Loucy (cell line): ENCODE measurements around the gene ADGRF3.

Experiments used
- H2AFZ ChIP-seq: fragments of 200-600 bp; sonication (generic); 2 replicates; pipeline ENCODE4 v1.6.0; 2016; ENCODE audit warnings: antibody characterized with exemption, mild to moderate bottlenecking, low read length, moderate library complexity
- H3F3A ChIP-seq: fragments of 200-600 bp; 2 replicates; pipeline ENCODE4 v1.6.0; 2016; ENCODE audit warnings: antibody characterized with exemption, low read depth, mild to moderate bottlenecking
- H3K27me3 ChIP-seq: fragments of 200-600 bp; sonication (generic); 2 replicates; pipeline ENCODE4 v1.6.1; 2014; ENCODE audit warnings: low read length, mild to moderate bottlenecking; ENCODE audit not compliant: insufficient read depth, poor library complexity, severe bottlenecking
- H3K36me3 ChIP-seq: fragments of 200-600 bp; sonication (generic); 2 replicates; pipeline ENCODE4 v1.6.1; 2016; ENCODE audit warnings: low read length; ENCODE audit not compliant: insufficient read depth
- H3K4me1 ChIP-seq: fragments of 200-600 bp; sonication (generic); 2 replicates; pipeline ENCODE4 v1.5.1; 2014; ENCODE audit warnings: low read length, mild to moderate bottlenecking; ENCODE audit not compliant: insufficient read depth, poor library complexity, severe bottlenecking
- H3K4me2 ChIP-seq: fragments of 200-600 bp; sonication (generic); 2 replicates; pipeline ENCODE4 v1.6.0; 2014; ENCODE audit warnings: antibody characterized with exemption, low read length, low read depth, mild to moderate bottlenecking; ENCODE audit not compliant: poor library complexity, severe bottlenecking
- H3K4me3 ChIP-seq: fragments of 200-600 bp; sonication (generic); 2 replicates; pipeline ENCODE4 v1.5.1; 2014; ENCODE audit warnings: low read length, mild to moderate bottlenecking, mixed read lengths; ENCODE audit not compliant: poor library complexity, severe bottlenecking
- H3K79me2 ChIP-seq: fragments of 200-600 bp; sonication (generic); 2 replicates; pipeline ENCODE4 v1.6.1; 2014; ENCODE audit warnings: low read length; ENCODE audit not compliant: insufficient read depth
- H3K9ac ChIP-seq: fragments of 200-600 bp; sonication (generic); 2 replicates; pipeline ENCODE4 v1.6.0; 2014; ENCODE audit warnings: mild to moderate bottlenecking, low read depth, low read length, moderate library complexity; ENCODE audit not compliant: poor library complexity, severe bottlenecking
- H3K9me2 ChIP-seq: fragments of 200-600 bp; sonication (generic); replicated peaks from 2 replicates; pipeline ENCODE4 v1.6.1; 2016; ENCODE audit warnings: low read depth, low read length, mixed read lengths
- H3K9me3 ChIP-seq: fragments of 200-600 bp; sonication (generic); 2 replicates; pipeline ENCODE4 v1.6.1; 2014; ENCODE audit warnings: mild to moderate bottlenecking, antibody characterized with exemption, low read length, low read depth; ENCODE audit not compliant: insufficient read depth
- H4K20me1 ChIP-seq: fragments of 200-600 bp; sonication (generic); 2 replicates; pipeline ENCODE4 v1.6.0; 2014; ENCODE audit warnings: antibody characterized with exemption, low read length, mild to moderate bottlenecking; ENCODE audit not compliant: insufficient read depth, poor library complexity, severe bottlenecking
- CTCF ChIP-seq: fragments of 200-600 bp; sonication (generic); conservative IDR thresholded peaks from 2 replicates; pipeline ENCODE4 v1.5.1; 2014; ENCODE audit warnings: mild to moderate bottlenecking, antibody characterized with exemption, low read length
- EZH2phosphoT487 ChIP-seq: fragments of 200-600 bp; IDR thresholded peaks from 2 replicates; pipeline ENCODE4 v1.6.1; 2018; ENCODE audit warnings: antibody characterized with exemption, mild to moderate bottlenecking, moderate library complexity, borderline replicate concordance

Gene ADGRF3

GRCh38 chr2:26352892-26353291, 6.3 kb upstream of the ADGRF3 start:
- TF ChIP-seq CTCF = no peak
- no peak for TF ChIP-seq EZH2phosphoT487

GRCh38 chr2:26351375-26352090, 4.9 kb upstream of the ADGRF3 start:
- no peaks in the 10 kb centered on the region for H3F3A ChIP-seq
- peaks cover 51% of the 10 kb centered on the region for H3K4me1 ChIP-seq
- no peak overlapping the region for H3K4me3 ChIP-seq
- H3K79me2 ChIP-seq = peaks cover 99% of the 10 kb centered on the region
- TF ChIP-seq EZH2phosphoT487 (no peak), CTCF (no peak)
- H3K36me3 ChIP-seq = no peaks in the 10 kb centered on the region
- peak overlapping the region; percentile 43 for H3K4me2 ChIP-seq
- H2AFZ ChIP-seq = no peak overlapping the region
- H4K20me1 ChIP-seq = peaks cover 69% of the 10 kb centered on the region
- no peaks in the 10 kb centered on the region for H3K9me2 ChIP-seq
- H3K9me3 ChIP-seq = no peaks in the 10 kb centered on the region
- H3K9ac ChIP-seq = no peak overlapping the region
- no peaks in the 10 kb centered on the region for H3K27me3 ChIP-seq

More at GRCh38 chr2:26352892-26353291, 6.3 kb upstream of the ADGRF3 start:
- H3K4me3 ChIP-seq = no peak overlapping the region
- H2AFZ ChIP-seq = no peak overlapping the region
- no peaks in the 10 kb centered on the region for H3K36me3 ChIP-seq
- peak overlapping the region; percentile 15 for H3K4me2 ChIP-seq
- no peak overlapping the region for H3K9ac ChIP-seq
- no peaks in the 10 kb centered on the region for H3K27me3 ChIP-seq
- H3K9me3 ChIP-seq = no peaks in the 10 kb centered on the region
- H3F3A ChIP-seq = no peaks in the 10 kb centered on the region
- H3K79me2 ChIP-seq = peaks cover 99% of the 10 kb centered on the region
- H3K9me2 ChIP-seq = no peaks in the 10 kb centered on the region
- peaks cover 69% of the 10 kb centered on the region for H4K20me1 ChIP-seq
- peaks cover 52% of the 10 kb centered on the region for H3K4me1 ChIP-seq

- no peaks in the 10 kb centered on the region for H3K9me3 ChIP-seq
- no peaks in the 10 kb centered on the region for H3K9me2 ChIP-seq
- H3K79me2 ChIP-seq = peaks cover 93% of the 10 kb centered on the region
- peaks cover 58% of the 10 kb centered on the region for H4K20me1 ChIP-seq
- H3K36me3 ChIP-seq = no peaks in the 10 kb centered on the region
- TF ChIP-seq EZH2phosphoT487 (no peak), CTCF (no peak)
- no peaks in the 10 kb centered on the region for H3K27me3 ChIP-seq
- H3K4me3 ChIP-seq = peak overlapping the region; percentile 33
- H3K9ac ChIP-seq = no peak overlapping the region
- peak overlapping the region; percentile 43 for H3K4me2 ChIP-seq
- no peaks in the 10 kb centered on the region for H3F3A ChIP-seq
- H3K4me1 ChIP-seq = peaks cover 49% of the 10 kb centered on the region
- no peak overlapping the region for H2AFZ ChIP-seq
Observed at GRCh38 chr2:26349690-26350089, 3.1 kb upstream of the ADGRF3 start.
